GM12874 (cell line): ENCODE data around the gene SHC1.

Experiments used
- CTCF ChIP-seq: IDR thresholded peaks from 2 replicates; pipeline ENCODE4 v1.5.1; 2011; ENCODE audit warnings: low read depth, mild to moderate bottlenecking, control low read depth, low read length, moderate library complexity; ENCODE audit not compliant: insufficient read depth

SHC1 gene

DNA sequence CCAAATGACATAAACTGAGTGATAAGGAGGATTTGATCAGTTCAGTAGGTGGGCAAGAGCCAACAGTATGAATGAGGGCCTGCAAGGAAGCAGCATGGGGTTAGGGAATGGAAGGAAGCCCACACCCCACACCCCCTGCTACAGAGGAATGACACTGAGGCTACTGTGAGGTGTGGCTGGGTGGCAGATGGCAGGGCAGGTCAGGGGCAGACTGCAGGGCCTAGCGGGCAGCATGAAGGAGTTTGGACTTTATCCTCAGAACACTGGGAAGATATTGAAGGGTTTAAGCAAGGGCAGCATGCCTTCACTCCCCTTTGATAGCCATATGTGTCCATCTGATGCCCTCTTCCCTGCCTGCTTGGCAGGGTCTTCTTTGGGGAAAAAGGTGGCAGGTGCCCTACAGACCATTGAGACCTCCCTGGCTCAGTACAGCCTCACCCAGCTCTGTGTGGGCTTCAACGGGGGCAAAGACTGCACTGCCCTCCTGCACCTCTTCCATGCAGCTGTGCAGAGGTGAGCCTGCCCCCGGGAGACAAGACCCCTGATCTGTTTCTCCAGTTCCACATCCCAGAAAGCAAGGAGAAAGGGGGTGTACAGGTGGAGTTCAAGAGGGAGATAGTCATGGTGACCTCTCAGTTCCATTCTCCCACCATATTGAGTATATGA is 18.8 kb upstream of the SHC1 start:
- no peak for TF ChIP-seq CTCF

DNA sequence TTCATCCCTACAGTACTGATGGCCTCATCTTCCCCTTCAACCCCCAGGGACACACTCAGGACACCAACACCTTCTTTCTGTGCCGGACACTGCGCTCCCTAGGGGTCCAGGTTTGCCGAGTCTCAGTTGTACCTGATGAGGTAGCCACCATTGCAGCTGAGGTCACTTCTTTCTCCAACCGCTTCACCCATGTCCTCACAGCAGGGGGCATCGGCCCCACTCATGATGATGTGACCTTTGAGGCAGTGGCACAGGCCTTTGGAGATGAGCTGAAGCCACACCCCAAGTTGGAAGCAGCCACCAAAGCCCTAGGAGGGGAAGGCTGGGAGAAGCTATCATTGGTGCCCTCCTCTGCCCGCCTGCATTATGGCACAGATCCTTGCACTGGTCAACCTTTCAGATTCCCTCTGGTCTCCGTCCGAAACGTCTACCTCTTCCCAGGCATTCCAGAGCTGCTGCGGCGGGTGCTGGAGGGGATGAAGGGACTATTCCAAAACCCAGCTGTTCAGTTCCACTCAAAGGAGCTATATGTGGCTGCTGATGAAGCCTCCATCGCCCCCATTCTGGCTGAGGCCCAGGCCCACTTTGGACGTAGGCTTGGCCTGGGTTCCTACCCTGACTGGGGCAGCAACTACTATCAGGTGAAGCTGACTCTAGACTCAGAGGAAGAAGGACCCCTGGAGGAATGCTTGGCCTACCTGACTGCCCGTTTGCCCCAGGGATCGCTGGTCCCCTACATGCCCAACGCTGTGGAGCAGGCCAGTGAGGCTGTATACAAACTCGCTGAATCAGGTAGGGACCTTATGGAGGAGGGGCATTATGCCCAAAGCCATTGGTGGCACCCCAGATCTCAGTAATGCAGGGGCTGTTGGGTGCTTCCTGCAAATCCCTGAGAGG is 17.8 kb upstream of the SHC1 start:
- TF ChIP-seq CTCF: no peak

GRCh38 chr1:154987326-154987725 is 16.8 kb upstream of the SHC1 start:
- no peak for TF ChIP-seq CTCF

- TF ChIP-seq CTCF: no peak
Measured at GRCh38 chr1:154983776-154984466, 13.4 kb upstream of the SHC1 start.

GRCh38 chr1:154982897-154983648 is 12.5 kb upstream of the SHC1 start, which contains the start of gene FLAD1:
Gene FLAD1 (plus strand): TSS chr1:154983344. CDS start chr1:154983695, 351 bp downstream.
- TF ChIP-seq CTCF: no peak

GRCh38 chr1:154982341-154982740 is 11.8 kb upstream of the SHC1 start:
- TF ChIP-seq CTCF: no peak
